Stimulated activated CD8-positive, alpha-beta memory T cell treated with anti-CD3 and anti-CD28 coated beads, Interleukin-7, amount 100 ng/mL, for 1 hour (primary cell): ENCODE results near the gene FZD8.
"Not testable (repeated sequence)": the region's sequence is repeated elsewhere in the genome, so short reads cannot be mapped to it uniquely, and the experiment has no call there.

ENCODE experiments used
- DNase-seq, 2 donors: peaks; one replicate each; pipeline ENCODE4 v3.0.0-alpha.2; 2020; ENCODE audit warnings: low read depth in 2 of 2

Gene FZD8, protein sequence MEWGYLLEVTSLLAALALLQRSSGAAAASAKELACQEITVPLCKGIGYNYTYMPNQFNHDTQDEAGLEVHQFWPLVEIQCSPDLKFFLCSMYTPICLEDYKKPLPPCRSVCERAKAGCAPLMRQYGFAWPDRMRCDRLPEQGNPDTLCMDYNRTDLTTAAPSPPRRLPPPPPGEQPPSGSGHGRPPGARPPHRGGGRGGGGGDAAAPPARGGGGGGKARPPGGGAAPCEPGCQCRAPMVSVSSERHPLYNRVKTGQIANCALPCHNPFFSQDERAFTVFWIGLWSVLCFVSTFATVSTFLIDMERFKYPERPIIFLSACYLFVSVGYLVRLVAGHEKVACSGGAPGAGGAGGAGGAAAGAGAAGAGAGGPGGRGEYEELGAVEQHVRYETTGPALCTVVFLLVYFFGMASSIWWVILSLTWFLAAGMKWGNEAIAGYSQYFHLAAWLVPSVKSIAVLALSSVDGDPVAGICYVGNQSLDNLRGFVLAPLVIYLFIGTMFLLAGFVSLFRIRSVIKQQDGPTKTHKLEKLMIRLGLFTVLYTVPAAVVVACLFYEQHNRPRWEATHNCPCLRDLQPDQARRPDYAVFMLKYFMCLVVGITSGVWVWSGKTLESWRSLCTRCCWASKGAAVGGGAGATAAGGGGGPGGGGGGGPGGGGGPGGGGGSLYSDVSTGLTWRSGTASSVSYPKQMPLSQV

DNA sequence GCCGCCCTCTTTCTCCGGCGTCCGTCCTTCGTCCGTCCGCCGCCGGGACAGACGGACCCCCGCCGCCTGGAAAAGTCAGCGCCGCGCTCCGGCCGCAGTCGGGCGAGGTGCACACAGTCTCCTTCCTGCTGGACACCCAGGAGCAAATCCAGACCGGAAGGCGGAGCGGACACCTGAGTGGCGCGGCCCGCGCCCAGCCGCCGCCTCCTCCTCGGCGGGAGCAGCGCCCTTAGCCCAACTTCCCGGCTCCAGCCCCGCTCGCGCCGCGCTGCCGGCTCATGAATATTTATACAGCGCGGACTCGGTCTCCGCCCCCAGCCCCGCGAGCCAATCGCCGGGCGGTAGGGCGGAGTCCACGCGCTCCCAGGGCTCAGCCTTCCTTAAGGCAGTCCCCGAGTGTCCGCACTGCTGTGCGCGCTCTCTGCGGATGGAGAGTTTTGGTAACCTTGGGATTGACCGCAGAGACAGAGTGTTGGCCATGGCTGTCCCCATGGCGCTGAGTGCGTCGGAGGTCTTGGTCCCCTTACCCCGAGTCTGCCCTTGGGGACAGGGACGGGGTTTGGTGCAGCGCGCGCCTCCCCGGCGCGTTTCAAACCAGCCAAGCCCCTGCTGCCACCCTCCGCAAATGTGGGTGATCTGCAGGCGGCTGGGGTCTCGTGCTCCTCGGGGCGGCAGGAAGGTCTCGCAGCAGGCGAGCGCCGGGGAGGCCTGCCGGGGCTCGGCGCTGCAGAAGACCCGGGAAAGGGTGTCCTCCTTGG lies at the start of gene FZD8:
Gene FZD8 (minus strand): TSS at position 262 of the 758 bp plus-strand sequence. CDS start 867 bp downstream, outside the sequence.
- peak; percentile 27 to 30 for DNase-seq

DNA sequence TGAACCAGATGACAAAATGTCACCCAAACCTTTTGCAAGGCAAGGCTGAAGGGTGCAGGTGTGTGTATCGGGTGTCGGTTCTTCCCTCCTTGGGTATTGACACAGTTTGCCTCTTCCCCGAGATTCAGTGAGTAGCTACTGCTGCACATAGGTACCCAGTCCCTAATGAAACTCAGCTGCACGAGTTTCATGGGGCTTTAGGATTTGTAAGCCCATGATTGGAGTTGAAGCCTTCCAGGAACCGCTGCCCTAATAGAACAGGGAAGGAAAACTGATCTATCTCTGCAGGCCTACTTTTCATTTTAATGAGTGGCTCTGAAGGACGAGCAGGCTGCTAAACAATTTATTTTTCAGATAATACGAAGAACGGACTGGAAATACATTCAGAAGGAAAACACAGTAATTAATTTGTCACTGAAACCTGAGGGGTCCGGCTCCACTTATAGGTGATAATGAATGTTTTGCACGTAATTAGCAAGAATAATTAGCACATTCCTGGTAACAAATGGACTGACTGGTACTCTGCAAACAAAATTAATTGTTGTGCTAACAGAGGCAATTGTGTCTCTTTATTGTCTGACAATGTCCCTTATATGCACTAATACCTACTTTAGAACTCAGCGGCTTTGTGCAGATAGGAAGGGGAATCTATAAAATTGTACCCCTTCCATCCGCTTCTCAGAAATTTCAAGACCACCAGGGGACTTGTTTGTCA lies 49.6 kb upstream of the FZD8 start:
- DNase-seq = no peak

DNA sequence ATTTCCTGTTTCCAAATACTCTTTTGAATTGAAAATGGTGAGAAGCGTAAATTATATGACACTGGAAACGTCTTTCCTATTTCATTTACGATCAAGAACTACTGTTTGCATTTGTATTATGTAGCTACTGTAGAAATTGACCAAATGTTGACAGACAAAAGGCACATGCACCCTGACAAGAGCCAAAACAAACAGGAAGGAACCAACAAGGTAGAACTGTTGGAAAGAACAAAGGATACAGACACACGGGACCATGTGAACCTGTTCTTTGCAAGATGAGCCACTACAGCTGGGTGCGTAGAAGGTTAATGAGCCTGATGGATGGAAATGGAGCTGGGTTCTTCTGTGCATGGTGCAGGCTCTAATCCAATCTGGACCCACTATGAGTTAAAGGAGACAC lies 48.4 kb upstream of the FZD8 start:
- no peak for DNase-seq

DNA sequence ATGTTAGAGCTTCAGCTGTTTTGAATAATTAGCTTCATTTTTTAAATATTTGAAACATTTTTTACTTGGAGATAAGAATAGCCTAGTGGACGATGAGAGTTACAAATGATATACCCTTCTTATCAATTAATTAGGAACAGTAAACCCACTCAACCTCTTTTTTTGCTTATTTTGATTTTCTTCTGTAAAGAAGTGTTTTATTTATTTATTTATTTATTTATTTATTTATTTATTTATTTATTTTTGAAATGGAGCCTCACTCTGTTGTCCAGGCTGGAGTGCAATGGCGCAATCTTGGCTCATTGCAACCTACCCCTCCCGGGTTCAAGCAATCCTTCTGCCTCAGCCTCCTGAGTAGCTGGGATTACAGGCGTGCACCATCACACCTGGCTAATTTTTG lies 43.8 kb upstream of the FZD8 start:
- DNase-seq = not testable (repeated sequence)

DNA sequence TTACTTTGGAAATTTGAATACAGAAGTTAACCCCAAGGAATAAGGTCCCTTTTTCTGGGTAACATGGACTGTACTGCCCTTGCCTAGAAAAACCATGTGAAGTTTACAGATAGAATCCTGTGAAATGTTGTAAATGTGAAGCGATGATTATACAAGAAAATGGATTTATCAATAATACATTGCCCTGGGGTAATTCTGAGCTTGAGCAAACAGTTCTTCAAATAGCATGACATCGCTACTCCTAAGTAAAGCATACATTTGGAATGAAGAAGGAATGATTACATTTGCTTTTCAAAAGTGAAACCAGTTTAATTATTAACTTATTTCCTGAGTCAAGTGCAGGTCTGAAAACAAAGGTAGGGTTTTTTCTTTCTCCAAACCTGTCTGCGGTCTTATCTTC lies 43.3 kb upstream of the FZD8 start:
- no peak for DNase-seq

DNA sequence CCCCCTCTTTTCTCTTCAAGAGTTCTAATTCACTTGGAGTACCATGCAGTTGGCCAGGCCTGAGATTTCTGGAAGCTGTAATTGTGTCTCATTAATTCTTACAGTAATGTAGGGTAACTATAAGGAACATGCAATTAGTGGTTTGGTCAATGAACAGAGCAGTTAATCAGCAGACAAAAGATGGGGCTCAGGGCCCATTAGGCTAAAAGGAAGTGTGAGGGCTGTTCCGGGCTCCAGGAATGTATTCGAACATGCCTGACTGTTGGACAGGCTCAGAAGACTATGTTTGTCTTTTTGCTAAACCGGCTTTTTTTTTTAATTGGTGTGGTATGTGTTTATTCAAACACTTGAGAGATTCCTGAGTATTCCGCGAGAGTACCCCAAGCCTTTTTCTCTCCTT lies 42.5 kb upstream of the FZD8 start:
- no peak for DNase-seq

DNA sequence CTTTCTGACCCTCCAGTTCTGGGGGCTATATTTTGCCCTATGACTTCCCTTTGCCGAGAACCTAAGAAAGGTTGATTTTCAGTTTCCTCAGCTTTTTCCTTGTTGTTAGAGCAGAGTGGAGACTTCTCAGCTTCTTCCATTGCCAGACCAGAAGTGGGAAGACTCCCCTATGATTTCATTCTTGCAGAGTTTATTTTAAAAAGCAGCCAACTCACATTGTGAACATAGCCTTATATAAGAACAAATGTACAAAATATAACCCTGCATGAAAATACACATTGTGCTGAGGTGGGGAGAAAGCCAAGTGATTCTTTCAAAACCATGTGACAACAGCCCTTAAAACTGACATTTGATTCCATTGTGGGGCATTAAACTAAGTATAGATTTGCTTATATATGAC lies 33.8 kb upstream of the FZD8 start:
- no peak for DNase-seq

DNA sequence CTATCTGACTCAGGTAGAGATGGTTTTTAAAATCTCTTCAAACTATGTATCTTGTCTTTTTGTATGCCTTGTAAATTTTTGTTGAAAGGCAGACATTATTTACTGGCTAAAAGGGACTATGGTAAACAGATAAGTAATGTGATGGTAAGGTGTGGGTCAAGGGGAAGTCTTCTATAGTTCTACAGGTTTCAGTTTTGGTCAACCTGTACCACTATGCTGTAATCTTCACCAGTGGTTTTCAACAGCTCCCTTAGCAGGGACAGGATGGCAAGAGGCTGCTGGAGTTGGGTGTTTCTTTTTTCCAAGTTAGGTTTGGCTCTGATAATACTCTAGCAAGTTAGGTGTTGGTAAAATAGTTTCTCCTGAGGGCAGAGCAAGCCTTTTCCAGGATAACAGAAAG lies 32.7 kb upstream of the FZD8 start:
- no peak for DNase-seq

DNA sequence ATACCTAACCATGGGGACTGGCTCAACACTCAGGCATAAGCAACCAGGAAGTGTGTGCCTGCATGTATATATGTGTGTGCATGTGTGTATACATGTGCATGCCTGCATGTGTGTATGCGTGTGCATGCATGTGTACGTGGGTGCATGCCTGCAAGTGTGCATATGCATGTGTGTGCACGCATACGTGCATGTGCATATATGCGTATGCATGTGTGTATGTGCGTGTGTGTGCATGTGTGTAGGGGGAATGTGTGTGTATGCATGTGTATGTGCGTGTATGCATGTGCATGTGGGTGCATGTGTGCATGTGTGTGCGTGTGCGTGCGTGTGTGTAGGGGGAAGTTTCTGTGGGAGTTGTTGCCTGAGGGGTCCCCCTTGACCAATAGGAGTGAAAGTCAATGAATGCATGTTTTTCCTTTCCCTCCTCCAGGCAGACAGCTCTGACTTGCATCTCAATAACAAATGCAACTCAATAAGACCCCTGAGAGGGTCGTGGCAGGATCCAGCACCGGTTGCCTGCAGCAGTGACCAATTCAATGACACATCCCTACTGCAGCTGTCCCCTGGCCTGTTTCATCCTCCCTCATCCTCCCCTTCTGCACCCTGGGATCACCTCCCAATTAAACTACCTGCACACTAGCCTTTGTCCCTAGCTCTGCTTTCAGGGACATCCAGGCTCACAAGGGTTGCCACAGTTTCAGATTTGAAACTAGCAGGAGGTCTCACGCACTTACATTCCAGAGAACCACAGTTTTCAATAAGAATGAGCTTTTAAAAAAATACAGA lies 27.0 kb upstream of the FZD8 start:
- no peak for DNase-seq

DNA sequence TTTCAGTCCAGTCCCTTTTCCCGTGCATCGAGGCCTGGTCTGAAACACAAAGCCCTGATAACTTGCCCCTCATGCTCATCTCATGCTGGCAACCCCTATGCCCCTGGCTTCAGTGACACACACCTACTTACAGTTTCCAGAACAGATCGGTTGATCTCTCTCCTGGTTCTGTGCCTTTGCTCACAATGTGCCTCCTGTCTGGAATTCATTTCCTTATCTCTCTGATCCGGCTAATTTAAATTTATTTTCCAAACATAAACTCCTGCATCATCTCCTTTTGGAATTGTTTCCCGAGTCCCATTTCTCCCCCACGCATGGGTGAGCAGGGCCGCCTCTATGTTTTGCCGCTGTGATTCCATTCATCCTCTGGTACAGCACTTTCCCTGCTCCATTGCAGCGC lies 25.9 kb upstream of the FZD8 start:
- DNase-seq = no peak

DNA sequence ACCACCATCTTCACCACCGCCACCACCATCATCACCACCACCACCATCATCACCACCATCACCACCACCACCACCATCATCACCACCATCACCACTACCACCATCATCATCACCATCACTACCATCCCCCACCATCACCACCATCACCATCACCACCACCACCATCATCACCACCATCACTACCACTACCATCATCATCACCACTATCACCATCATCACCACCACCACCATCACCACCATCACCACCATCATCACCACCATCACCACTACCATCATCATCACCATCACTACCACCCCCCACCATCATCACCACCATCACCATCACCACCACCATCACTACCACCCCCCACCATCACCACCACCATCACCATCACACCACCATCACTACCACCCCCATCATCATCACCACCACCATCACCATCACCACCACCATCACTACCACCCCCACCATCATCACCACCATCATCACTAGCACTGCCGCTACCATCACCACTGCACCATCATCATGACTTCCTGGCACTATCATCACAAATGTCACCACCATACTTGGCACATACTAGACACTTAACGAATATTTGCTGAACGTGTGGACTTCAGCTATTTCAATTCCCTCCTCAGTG lies 25.3 kb upstream of the FZD8 start:
- no peak for DNase-seq

DNA sequence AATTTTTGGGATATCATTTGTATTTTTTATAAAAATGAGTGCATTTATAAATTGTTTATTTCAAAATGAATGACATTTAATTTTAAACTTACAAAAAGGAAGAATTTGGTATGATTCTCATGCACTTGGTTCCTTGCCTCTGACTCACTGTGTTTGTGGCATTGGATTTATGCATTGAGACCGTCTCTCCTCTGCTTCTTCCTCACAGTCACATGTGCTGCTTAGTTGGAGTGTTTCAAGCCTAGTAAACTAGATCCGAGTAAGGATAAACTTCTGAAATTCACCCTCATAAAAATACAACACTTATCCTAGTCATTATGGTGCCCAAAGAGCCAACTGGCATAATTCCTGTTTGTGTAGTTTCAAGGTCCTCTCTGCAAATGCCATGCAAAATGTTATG lies 19.1 kb upstream of the FZD8 start:
- DNase-seq = no peak

DNA sequence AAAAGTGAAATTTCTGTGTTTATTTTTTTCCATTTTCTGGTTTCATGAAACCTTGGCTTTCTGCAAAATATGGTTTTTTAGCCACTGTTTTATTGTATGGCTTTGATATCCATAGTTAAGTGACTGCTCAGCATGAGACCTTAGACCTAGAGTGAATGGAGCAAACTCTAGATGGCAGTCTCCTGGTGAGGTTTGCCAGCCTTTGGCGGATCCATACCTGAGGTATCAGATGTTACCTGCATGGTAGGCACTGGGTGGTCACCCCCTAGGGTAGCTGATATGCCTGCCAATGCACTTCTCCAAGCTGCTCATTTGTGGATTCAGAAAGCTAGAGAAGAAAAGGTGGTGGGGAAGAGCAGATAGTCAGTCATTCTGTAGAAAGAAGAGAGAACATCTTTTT lies 17.4 kb upstream of the FZD8 start:
- DNase-seq = no peak

DNA sequence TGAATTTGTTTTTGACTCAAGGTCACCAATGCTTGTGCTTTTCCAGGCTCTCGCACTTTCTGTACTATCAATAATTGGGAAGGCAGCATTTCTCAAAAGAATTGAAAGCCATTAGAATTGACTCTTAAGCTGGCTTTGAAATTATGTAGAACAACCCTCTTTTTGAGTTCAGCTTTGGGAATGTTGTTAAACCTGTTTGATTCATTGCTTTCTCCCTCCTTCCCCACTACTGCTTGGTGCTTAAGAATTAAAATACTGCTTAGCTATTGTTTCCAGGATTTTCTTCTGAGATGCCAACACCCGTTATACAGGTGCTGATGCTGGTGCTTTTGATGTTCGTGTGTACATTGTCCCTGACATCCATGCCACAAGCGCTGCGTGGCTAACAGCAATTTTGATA lies 15.5 kb upstream of the FZD8 start:
- no peak for DNase-seq

DNA sequence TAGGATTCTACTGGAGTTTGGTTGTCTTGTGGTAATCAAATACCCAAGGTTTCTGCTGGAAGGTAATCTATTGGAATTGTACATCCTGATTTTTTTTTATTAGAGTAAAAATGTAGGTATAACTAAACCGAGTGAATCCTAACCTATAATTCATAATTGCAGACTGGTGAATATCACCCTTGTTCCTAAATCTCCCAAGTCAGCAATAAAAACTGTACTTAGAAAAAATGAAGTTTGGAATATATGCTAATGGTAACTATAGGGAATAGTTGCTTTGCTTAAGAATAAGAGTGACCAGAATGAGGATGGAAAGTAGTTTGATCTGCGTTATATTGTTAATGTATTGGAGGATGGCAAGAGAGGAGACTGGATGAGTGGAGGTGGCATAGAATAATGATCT lies 10.7 kb upstream of the FZD8 start:
- no peak for DNase-seq

DNA sequence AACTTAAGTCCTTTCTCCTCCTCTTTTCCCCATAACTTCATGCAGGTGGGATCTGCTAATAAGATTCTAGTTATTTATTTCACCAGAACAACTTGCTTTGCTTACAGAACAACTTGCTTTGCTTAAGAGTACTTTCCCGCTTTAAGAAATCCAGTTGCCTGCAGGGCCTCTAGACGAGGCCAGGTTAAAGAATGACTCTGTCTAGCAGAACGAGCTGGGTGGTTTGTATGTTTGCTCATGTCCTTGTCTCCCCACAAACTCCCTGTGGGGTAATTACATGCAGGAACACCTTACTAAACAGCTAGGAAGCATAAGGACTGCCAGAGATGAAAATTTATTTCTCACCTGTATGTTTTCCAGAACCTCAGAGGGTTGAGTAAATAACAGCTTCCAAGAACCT lies 8.8 kb upstream of the FZD8 start:
- no peak for DNase-seq

DNA sequence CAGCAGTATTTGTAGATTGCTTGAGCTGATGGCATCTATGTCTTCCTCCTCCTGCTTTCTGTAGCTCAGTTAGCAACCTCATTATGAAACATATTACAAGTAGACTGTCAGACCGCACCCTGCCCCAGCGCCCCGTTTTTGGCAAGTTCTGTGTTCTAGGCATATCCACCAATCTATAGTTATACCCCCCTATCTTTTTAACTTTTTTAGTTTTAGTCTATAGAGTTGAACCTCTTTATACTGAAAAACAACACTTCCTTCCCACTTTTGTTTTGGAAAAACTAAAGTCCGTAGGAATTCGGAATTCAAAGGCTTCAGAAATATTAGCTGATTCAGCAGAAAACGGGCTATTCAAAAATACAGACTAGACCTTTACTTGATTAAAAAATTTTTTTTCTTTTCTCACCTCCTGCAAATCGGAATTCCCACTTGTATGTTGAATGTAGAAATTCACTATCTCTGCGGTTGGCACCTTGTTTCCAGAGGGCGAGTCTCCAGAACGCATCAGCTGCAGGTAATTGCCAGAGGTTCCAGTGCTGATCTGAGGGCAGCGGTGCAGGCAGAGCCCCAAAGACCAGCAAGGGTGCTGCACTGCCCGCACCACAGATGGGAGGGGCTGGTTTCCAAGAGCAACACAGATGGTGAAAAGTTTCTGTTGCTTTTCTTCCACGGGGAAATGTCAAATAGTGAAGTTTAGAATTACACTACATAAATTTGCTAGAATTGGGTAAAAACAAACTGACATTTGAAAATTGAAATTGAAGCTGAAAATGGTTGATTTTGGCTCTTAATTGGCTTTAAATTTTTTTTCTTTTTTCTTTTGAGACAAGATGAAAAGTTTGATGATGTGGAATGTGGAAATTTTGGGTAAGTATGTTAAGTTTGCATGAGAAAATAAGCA lies 2.2 kb upstream of the FZD8 start:
- DNase-seq = no peak

DNA sequence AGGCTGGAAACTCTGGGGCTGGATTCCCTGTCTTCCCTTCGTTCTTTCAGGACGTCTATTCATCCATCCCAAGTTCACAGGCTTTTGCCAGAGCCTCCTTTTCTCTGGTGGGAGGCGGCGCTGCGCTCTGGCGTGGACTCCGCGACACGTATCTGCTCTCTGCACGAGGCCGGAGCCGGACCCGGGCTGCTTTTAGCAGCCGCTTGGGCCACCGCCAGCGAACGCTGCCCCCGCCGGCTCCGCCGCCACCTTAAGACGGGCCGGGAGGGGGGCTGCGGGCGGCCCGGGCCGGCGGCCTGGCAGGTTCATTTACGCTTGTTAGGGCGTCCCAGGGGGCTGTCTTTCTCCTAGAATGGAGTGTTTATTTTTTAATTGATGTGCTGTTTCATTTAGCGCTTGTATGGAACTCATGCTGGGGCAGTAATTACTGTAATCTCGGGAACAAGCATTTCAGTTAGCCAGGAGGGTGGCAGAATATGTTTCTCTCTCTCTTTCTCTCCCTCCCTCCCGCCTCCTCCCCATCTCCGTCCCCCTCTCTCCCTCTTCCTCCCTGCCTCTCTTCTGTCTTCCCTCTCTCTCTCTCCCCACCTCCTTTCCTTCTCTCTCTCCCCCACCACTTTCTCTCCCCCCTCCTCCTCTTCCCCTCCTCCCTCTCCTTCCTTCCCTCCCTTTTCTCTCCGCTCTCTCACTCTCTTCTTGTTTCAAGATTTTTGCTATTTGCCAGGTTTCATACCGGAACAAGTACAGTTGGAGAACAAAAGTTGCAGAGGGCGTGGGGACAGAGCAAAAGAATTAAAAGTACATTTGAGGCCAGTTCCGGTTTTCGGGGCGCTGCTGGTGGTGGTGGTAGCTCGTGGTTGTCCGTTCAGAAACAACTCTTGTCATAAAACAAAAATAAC lies 1.3 kb upstream of the FZD8 start:
- DNase-seq = no peak

DNA sequence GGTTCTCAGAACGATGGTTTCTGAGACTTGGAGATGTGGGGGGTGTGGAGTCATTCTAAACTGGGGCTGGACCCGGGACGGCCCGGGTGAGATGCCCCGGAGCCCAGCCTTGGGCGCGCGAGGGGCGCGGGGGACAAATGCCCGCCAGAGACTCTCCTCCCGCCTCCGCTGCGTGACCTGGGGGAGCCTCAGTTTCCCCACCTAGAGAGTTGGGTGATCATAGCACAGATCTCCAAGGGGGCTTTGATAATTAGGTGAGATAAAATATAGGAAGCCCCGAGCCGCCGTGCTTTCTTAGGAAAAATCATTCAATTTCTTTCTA lies 658 bp upstream of the FZD8 start:
- no peak for DNase-seq
